Endothelial cell of hepatic sinusoid (primary cell): ENCODE data around the gene ZNF367.

ENCODE experiments used
- in situ Hi-C: cut with HindIII; loops from 2 replicates; pipeline ENCODE4 v1.10.0; 2017; ENCODE audit warnings: low sequenced_read_pairs

Gene ZNF367

GRCh38 chr9:96408409-96409280 is 9.5 kb downstream of the ZNF367 start:
- in situ Hi-C loops: no loop called here

GRCh38 chr9:96400132-96400910 is 17.8 kb downstream of the ZNF367 start:
- in situ Hi-C loops: no loop called here

- in situ Hi-C loops: no loop called here
Measured at GRCh38 chr9:96399325-96399633, 18.9 kb downstream of the ZNF367 start.

- in situ Hi-C loops: no loop called here
Measured at GRCh38 chr9:96398582-96399324, 19.4 kb downstream of the ZNF367 start.

GRCh38 chr9:96395964-96396363 is 22.2 kb downstream of the ZNF367 start:
- in situ Hi-C loops: no loop called here

- in situ Hi-C loops: no loop called here
Measured at GRCh38 chr9:96394832-96395496, 23.2 kb downstream of the ZNF367 start.

- in situ Hi-C loops: no loop called here
Measured at GRCh38 chr9:96392263-96392662, 25.9 kb downstream of the ZNF367 start.

GRCh38 chr9:96391021-96391765 is 27.0 kb downstream of the ZNF367 start:
- in situ Hi-C loops: no loop called here

GRCh38 chr9:96388144-96388543 is 30.0 kb downstream of the ZNF367 start:
- in situ Hi-C loops: no loop called here

GRCh38 chr9:96386157-96386556 is 32.0 kb downstream of the ZNF367 start:
- in situ Hi-C loops: no loop called here

- in situ Hi-C loops: no loop called here
Measured at GRCh38 chr9:96383165-96383942, 34.8 kb downstream of the ZNF367 start, which contains the start of gene SLC35D2. Gene SLC35D2 (minus strand): TSS chr9:96383711. CDS start chr9:96383634, 77 bp downstream.

- in situ Hi-C loops: no loop called here
Measured at GRCh38 chr9:96382839-96383164, 35.4 kb downstream of the ZNF367 start.

- in situ Hi-C loops: no loop called here
Measured at GRCh38 chr9:96382175-96382574, 36.0 kb downstream of the ZNF367 start.

GRCh38 chr9:96381696-96382095 is 36.5 kb downstream of the ZNF367 start:
- in situ Hi-C loops: no loop called here

- in situ Hi-C loops: no loop called here
Measured at GRCh38 chr9:96381125-96381524, 37.0 kb downstream of the ZNF367 start.

GRCh38 chr9:96379461-96379860 is 38.7 kb downstream of the ZNF367 start:
- in situ Hi-C loops: no loop called here

GRCh38 chr9:96378187-96378586 is 40.0 kb downstream of the ZNF367 start:
- in situ Hi-C loops: no loop called here

- in situ Hi-C loops: no loop called here
Measured at GRCh38 chr9:96376891-96377874, 41.0 kb downstream of the ZNF367 start.
